B cell (primary cell): ENCODE data around the gene UBE2Q1. TPM values are rescaled to one million over a fixed set of nuclear protein-coding genes. Genes with fewer than 3 reads are reported as not detected.

ENCODE experiments used
- ATAC-seq: fragments of 200-7000 bp; cut with Tn5 transposase; one replicate; pipeline ENCODE4 v1.10.0; 2021; ENCODE audit warnings: low read depth, mild to moderate bottlenecking, moderate number of reproducible peaks, moderate library complexity
- CTCF ChIA-PET: fragments of 350-600 bp; sonication (Branson Sonifier 250); formaldehyde crosslinking; loops from one replicate; lab custom pipeline; 2021; ENCODE audit warnings: antibody characterized with exemption, inconsistent platforms; lab: Charles Lee
- POLR2A ChIA-PET: fragments of 350-600 bp; sonication (Branson Sonifier 250); formaldehyde crosslinking; loops from one replicate; lab custom pipeline; 2021; ENCODE audit warnings: antibody characterized with exemption; lab: Charles Lee
- DNase-seq: peaks from one replicate; pipeline ENCODE4 v3.0.0; 2013
- H2AFZ ChIP-seq: 2 replicates; pipeline ENCODE4 v1.6.1; 2012; ENCODE audit warnings: mild to moderate bottlenecking, low read depth, low read length; ENCODE audit not compliant: insufficient read depth, poor library complexity, severe bottlenecking
- H3K27ac ChIP-seq, 2 donors: 1 replicate in 1 of 2; 2 replicates in 1 of 2; pipeline ENCODE4 v1.5.1; 2012 to 2013; ENCODE audit warnings: low read length in 2 of 2, mild to moderate bottlenecking in 2 of 2, moderate library complexity in 1 of 2
- H3K27me3 ChIP-seq, 4 experiments: fragments of 200-600 bp in 1 of 4; sonication (generic) in 1 of 4; replicated peaks in 1 of 4; 1 replicate in 2 of 4; 2 replicates in 2 of 4; pipeline versions ENCODE4 v1.6.1 to v1.7.0; 2013 to 2016; ENCODE audit warnings: low read length in 3 of 4, mild to moderate bottlenecking in 2 of 4, mixed read lengths in 1 of 4, moderate library complexity in 1 of 4; ENCODE audit not compliant: insufficient read depth in 4 of 4, control insufficient read depth in 3 of 4; ENCODE audit errors: control extremely low read depth in 1 of 4
- H3K36me3 ChIP-seq, 2 experiments: replicated peaks in 1 of 2; 1 replicate in 1 of 2; 2 replicates in 1 of 2; pipeline versions ENCODE4 v1.6.1 to v1.7.1; 2013; ENCODE audit warnings: low read length in 1 of 2; ENCODE audit not compliant: insufficient read depth in 2 of 2, control insufficient read depth in 1 of 2; ENCODE audit errors: control extremely low read depth in 1 of 2, extremely low read depth in 1 of 2
- H3K4me1 ChIP-seq, 2 donors: fragments of 200-600 bp in 1 of 2; sonication (generic) in 1 of 2; 1 replicate in 1 of 2; 2 replicates in 1 of 2; pipeline versions ENCODE4 v1.5.1 to v1.6.1; 2013 to 2017; ENCODE audit warnings: low read length in 2 of 2; ENCODE audit not compliant: control insufficient read depth in 2 of 2, insufficient read depth in 2 of 2
- H3K4me2 ChIP-seq: replicated peaks from 2 replicates; pipeline ENCODE3; 2012; ENCODE audit warnings: mild to moderate bottlenecking, low read depth, low read length; ENCODE audit not compliant: poor library complexity, severe bottlenecking
- H3K4me3 ChIP-seq, 5 experiments: fragments of 200-600 bp in 1 of 5; sonication (generic) in 1 of 5; 1 replicate in 3 of 5; 2 replicates in 2 of 5; pipeline versions ENCODE4 v1.5.1 to v1.7.0; 2011 to 2016; ENCODE audit warnings: low read length in 4 of 5, mild to moderate bottlenecking in 4 of 5, low read depth in 2 of 5, control low read depth in 1 of 5, moderate library complexity in 1 of 5; ENCODE audit not compliant: insufficient read depth in 1 of 5; ENCODE audit errors: control extremely low read depth in 1 of 5, extremely low read depth in 1 of 5
- H3K79me2 ChIP-seq: fragments of 200-600 bp; sonication (generic); one replicate; pipeline ENCODE4 v1.6.0; 2016; ENCODE audit warnings: low read length; ENCODE audit not compliant: control insufficient read depth, insufficient read depth
- H3K9ac ChIP-seq: fragments of 200-600 bp; sonication (generic); 2 replicates; pipeline ENCODE4 v1.6.1; 2017; ENCODE audit warnings: mild to moderate bottlenecking, low read length, moderate library complexity
- H3K9me3 ChIP-seq, 3 donors: one replicate each; pipeline versions ENCODE4 v1.6.1 to v1.7.1; 2013; ENCODE audit warnings: low read length in 2 of 3; ENCODE audit not compliant: control insufficient read depth in 2 of 3, insufficient read depth in 1 of 3; ENCODE audit errors: control extremely low read depth in 1 of 3
- H4K20me1 ChIP-seq: 2 replicates; pipeline ENCODE4 v1.6.0; 2012; ENCODE audit warnings: mild to moderate bottlenecking, low read length; ENCODE audit not compliant: insufficient read depth, control insufficient read depth, poor library complexity, severe bottlenecking
- H3K27ac Mint-ChIP-seq: one replicate; pipeline ENCODE4 v1.8.0; 2021; ENCODE audit warnings: mixed read lengths
- H3K27me3 Mint-ChIP-seq: one replicate; pipeline ENCODE4 v1.8.0; 2021; ENCODE audit warnings: mixed read lengths
- H3K4me1 Mint-ChIP-seq: one replicate; pipeline ENCODE4 v1.8.0; 2021; ENCODE audit warnings: mixed read lengths
- H3K4me3 Mint-ChIP-seq: one replicate; pipeline ENCODE4 v1.8.0; 2021; ENCODE audit warnings: mixed read lengths
- H3K9me3 Mint-ChIP-seq: one replicate; pipeline ENCODE4 v1.8.0; 2022; ENCODE audit warnings: mixed read lengths; ENCODE audit not compliant: insufficient read depth
- CTCF ChIP-seq: fragments of 200-600 bp; IDR thresholded peaks from one replicate; pipeline ENCODE4 v1.8.0; 2022; ENCODE audit warnings: antibody characterized with exemption, mild to moderate bottlenecking
- EZH2 ChIP-seq: IDR thresholded peaks from 2 replicates; pipeline ENCODE4 v1.6.1; 2012; ENCODE audit warnings: borderline replicate concordance, low read depth, mild to moderate bottlenecking, moderate library complexity, low read length; ENCODE audit not compliant: insufficient read depth, poor library complexity, severe bottlenecking
- WGBS: methylation state at CpG from one replicate; pipeline ENCODE4 v1.1.5; 2013; ENCODE audit warnings: missing lambda C conversion rate; ENCODE audit not compliant: insufficient coverage; 5-methylcytosine and 5-hydroxymethylcytosine counted together
- intact Hi-C: fragments of 100-400 bp; cut with micrococcal nuclease; formaldehyde crosslinking; loops from one replicate; pipeline ENCODE4 v1.10.0; 2022
- polyA plus RNA-seq: library from polyadenylated mRNA; depleted of rRNA; stranded (reverse); fragments of >200 nt; gene quantifications from 2 replicates; pipeline ENCODE4 v1.2.3, GENCODE V29; 2012
- total RNA-seq, 2 donors: library from RNA; stranded (reverse); fragments of 120-200 nt in 1 of 2; gene quantifications; 1 replicate in 1 of 2; 2 replicates in 1 of 2; pipeline versions ENCODE4 v1.2.3 to v1.2.4, GENCODE V29; 2013 to 2022

UBE2Q1 gene
- total and polyA plus RNA-seq, 2 donors (not counting 1 experiment from before 2014, with no cell fraction given): 14.3 to 108 TPM

- CTCF ChIA-PET: no interaction called here
- ATAC-seq (no peak), DNase-seq (no peak)
- no peak overlapping the region for H3K4me2 ChIP-seq
- no peaks in the 10 kb centered on the region for H3K9me3 Mint-ChIP-seq
- peaks cover 8 to 10% of the 10 kb centered on the region in 2 donors for H3K4me1 ChIP-seq
- H3K9ac ChIP-seq: no peak overlapping the region
- no peak overlapping the region for H3K4me3 Mint-ChIP-seq
- H3K79me2 ChIP-seq: no peaks in the 10 kb centered on the region
- no peak overlapping the region for H3K4me3 ChIP-seq
- H3K9me3 ChIP-seq: peaks cover 0 to 12% (median 0%) of the 10 kb centered on the region in 3 donors
- peaks cover 0 to 38% (median 20%) of the 10 kb centered on the region in 4 experiments for H3K27me3 ChIP-seq
- intact Hi-C loops: no loop called here
- no peak overlapping the region for H3K27ac ChIP-seq
- no peak overlapping the region for H3K27ac Mint-ChIP-seq
- peaks cover 5% of the 10 kb centered on the region for H3K4me1 Mint-ChIP-seq
- no peak overlapping the region for H2AFZ ChIP-seq
- no peaks in the 10 kb centered on the region for H3K36me3 ChIP-seq
- no peaks in the 10 kb centered on the region for H4K20me1 ChIP-seq
- 93% methylated on average over 5 of the region's 6 CpGs for WGBS
- POLR2A ChIA-PET: no interaction called here
- peaks cover 44% of the 10 kb centered on the region for H3K27me3 Mint-ChIP-seq
- no peak for TF ChIP-seq CTCF
- TF ChIP-seq EZH2: no peak
Measured at GRCh38 chr1:154565876-154566275, 7.4 kb upstream of the UBE2Q1 start.

GRCh38 chr1:154559466-154560044 lies 1.1 kb upstream of the UBE2Q1 start:
- intact Hi-C loops: loop anchor here (1.0 to 5.0 kb wide), 13 partner anchors 68 to 613 kb away; partner anchors contain the start of genes EFNA4, JTB, KRTCAP2 and PYGO2
- ATAC-seq: peak; percentile 33
- peaks cover 31% of the 10 kb centered on the region for H3K4me1 Mint-ChIP-seq

More at GRCh38 chr1:154559466-154560044, 1.1 kb upstream of the UBE2Q1 start:
- no peaks in the 10 kb centered on the region for H3K27me3 Mint-ChIP-seq
- H3K9ac ChIP-seq: peak overlapping the region; percentile 72
- peak overlapping the region; percentile 96 for H3K4me3 Mint-ChIP-seq
- ChIA-PET POLR2A (interaction anchor here (0.6 to 1.2 kb wide), 4 partner anchors 288 to 525 kb away, joined by 3 to 5 read pairs (median 4); partner anchors contain the start of gene PMVK), CTCF (interaction anchor here (0.5 to 2.3 kb wide), 56 partner anchors 8 to 525 kb away, joined by 3 to 62 read pairs (median 4); partner anchors contain the start of genes ADAM15, ADAR, CHRNB2 and CKS1B)
- H3K27me3 ChIP-seq: no peaks in the 10 kb centered on the region
- H3K27ac ChIP-seq: peak overlapping the region; percentile 85
- peaks cover 20% of the 10 kb centered on the region for H3K79me2 ChIP-seq
- TF ChIP-seq CTCF (peak; percentile 97), EZH2 (no peak)
- H3K36me3 ChIP-seq: peaks cover 0 to 17% of the 10 kb centered on the region in 2 experiments
- peak overlapping the region; percentile 67 to 83 (median 72) for H3K4me3 ChIP-seq
- H3K4me1 ChIP-seq: peaks cover 18 to 29% of the 10 kb centered on the region in 2 donors
- DNase-seq: peak; percentile 90
- WGBS: 8% methylated on average over 10 of the region's 13 CpGs
- H2AFZ ChIP-seq: peak overlapping the region; percentile 83
- H3K27ac Mint-ChIP-seq: peak overlapping the region; percentile 95
- H4K20me1 ChIP-seq: peaks cover 22% of the 10 kb centered on the region
- no peaks in the 10 kb centered on the region for H3K9me3 Mint-ChIP-seq
- H3K4me2 ChIP-seq: peak overlapping the region; percentile 86
- H3K9me3 ChIP-seq: no peaks in the 10 kb centered on the region
